AG09319 (cell line): ENCODE results near the gene SUGP1.

ENCODE experiments used
- DNase-seq: peaks from one replicate; pipeline ENCODE4 v3.0.0-alpha.2; 2010; ENCODE audit warnings: low read depth; ENCODE audit errors: extremely low read depth
- TF ChIP-seq, protein P1 (sequence below): IDR thresholded peaks from 2 replicates; pipeline ENCODE4 v1.5.1; 2011; ENCODE audit warnings: low read depth, mild to moderate bottlenecking, inconsistent platforms, low read length, moderate library complexity

The SUGP1 gene

GRCh38 chr19:19278315-19278714 is 42.0 kb downstream of the SUGP1 start:
- TF ChIP-seq, protein P1, sequence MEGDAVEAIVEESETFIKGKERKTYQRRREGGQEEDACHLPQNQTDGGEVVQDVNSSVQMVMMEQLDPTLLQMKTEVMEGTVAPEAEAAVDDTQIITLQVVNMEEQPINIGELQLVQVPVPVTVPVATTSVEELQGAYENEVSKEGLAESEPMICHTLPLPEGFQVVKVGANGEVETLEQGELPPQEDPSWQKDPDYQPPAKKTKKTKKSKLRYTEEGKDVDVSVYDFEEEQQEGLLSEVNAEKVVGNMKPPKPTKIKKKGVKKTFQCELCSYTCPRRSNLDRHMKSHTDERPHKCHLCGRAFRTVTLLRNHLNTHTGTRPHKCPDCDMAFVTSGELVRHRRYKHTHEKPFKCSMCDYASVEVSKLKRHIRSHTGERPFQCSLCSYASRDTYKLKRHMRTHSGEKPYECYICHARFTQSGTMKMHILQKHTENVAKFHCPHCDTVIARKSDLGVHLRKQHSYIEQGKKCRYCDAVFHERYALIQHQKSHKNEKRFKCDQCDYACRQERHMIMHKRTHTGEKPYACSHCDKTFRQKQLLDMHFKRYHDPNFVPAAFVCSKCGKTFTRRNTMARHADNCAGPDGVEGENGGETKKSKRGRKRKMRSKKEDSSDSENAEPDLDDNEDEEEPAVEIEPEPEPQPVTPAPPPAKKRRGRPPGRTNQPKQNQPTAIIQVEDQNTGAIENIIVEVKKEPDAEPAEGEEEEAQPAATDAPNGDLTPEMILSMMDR = no peak
- DNase-seq = no peak

DNA sequence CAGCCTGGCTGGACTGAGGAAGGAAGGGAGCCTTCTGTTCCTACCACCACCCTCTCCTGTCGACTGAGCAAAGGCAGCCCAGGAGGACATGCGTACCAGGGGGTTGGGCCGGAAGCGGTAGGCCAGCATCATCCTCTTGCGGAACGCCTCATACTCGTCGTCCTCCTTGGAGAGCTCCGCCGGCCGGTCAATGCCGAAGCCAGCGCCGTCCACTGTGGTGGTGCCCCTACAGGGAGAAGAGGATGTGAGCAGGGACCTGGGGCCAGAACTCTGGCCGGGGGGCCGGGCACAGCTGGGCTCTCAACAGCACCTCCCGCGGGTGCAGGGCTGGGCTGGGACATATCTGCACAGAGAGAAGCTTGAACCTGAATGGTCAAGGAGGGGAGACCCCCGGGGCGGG is 43.5 kb downstream of the SUGP1 start:
- DNase-seq = no peak
- TF ChIP-seq, protein P1 = no peak

- DNase-seq = no peak
- TF ChIP-seq, protein P1 = no peak
These were observed 43.9 kb downstream of the SUGP1 start for GRCh38 chr19:19276386-19276785.

DNA sequence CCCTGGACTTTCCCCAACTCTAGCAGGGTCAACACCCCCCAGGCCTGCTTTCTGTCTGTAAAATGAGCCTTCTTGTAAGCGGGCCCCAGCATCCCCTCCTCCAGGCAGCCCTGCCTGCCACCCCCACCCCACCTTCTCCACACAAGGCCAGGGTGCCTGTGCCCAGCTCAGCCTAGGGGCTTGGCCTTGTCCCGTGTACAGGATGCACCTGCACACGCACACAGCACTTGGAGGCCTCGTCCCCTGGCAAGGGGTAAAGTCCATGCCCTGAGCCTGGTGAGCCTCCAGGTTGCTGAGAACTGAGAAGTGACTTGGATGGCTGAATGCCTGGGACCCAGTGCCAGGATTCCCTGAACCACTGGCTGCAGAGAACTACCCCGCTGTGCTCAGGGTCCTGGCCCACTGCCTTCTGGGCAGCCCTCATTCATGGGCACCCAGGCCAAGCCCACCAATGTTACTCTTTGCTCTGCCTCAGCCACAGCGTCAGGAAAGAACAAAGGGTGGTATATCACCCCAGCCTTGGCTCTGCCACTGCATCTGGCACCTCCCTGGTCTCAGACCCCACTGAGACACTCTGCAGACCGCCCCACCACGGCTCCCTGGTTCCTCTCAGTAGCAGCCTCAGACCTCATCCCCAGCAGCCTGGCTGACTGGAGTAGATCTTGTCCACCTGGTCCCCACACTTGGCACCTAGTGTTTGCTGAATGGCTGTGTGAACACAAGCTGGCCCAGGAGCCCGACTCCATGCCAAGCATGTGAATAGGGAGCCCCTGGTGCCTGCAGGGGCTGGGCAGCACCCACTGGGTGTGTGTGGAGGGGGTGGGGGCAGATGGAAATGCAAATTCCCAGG is 45.4 kb downstream of the SUGP1 start:
- DNase-seq = no peak

GRCh38 chr19:19274146-19274545 is 46.2 kb downstream of the SUGP1 start:
- no peak for DNase-seq
- TF ChIP-seq, protein P1 = no peak

More for the DNA sequence above, 45.4 kb downstream of the SUGP1 start:
- TF ChIP-seq, protein P1 = no peak

GRCh38 chr19:19271828-19272599 is 48.3 kb downstream of the SUGP1 start:
- TF ChIP-seq, protein P1 = no peak
- DNase-seq = no peak
